HG02571 (cell line): ENCODE measurements around the gene SGMS1.

Experiments
- ATAC-seq: cut with Tn5 transposase; IDR thresholded peaks from one replicate; pipeline ENCODE4 v1.9.1; 2021; ENCODE audit warnings: mild to moderate bottlenecking, moderate library complexity; ENCODE audit not compliant: unreplicated experiment

The SGMS1 gene

DNA sequence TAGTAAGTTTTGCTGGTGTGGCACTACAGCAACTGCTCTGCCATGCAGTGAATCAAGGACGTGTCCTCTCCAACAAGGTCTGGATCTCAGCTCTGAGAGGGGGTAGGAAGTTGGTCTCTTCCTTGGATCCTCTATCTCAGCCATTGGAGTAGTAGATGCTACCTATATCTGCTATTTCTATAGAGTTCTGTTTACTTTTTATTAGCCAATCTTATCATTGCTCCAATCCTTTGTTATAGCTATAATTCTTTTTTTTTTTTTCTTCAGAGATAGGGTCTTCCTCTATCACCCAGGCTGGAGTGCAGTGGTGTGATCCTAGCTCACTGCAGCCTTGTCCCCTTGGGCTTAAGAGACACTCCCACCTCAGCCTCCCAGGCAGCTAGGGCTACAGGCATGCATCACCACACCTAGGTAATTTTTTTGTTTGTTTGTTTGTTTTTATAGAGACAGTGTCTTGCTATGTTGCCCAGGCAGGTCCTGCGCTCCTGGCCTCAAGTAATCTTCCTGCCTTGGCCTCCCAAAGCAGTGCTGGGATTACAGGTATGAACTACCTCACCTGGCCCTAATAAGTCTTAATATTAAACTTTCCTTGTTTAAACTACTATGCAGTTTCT, 217.2 kb downstream of the SGMS1 start:
- no peak for ATAC-seq

DNA sequence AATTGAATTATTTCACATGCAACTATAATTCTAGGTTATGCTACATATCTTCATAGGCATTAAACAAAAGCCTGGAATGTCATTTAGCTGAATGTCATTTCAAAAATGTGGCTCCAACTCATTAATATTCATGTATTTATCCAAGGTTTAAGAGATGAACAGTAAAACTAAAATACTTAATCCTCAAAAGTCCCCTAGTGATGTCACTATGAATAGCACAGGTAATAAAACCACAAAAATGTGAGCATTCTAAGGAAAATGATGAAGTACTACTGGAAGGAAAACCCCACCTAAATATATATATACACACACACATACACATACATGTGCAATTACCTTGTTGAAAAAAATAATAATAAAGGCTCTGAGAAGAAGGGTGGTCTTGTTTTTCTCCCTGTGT, 218.0 kb downstream of the SGMS1 start:
- no peak for ATAC-seq

DNA sequence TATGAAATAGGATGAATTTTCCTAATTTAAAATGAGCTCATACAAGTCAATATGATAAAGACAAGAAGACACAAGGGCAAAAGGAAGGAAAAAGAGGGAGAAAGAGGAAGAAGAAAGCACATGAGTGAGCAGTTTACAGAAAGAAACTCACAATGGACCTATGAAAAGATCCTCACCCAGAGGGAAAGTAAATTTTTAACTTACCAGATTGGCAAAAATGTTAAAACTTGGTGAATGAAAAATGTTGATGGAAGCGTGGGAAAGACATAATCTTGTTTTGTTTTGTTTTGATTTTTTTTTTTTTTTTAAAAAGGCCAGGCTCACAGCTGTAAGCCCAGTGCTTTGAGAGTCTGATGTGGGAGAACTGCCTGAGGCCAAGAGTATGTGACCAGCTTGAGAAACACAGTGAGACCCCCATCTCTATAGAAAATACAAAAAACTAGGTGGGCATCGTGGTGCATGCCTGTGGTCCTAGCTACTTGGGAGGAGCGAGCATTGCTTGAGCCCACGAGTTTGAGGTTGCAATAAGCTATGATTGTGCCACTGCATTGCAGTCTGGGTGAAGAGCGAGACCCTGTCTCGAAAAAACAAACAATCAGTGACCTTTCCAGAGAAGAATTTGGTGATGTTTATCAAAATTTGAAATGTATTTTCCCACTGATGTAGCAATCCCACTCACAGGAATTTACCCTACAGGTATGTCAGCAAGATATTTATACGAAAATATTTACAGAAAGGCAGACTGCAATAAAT, 219.6 kb downstream of the SGMS1 start:
- no peak for ATAC-seq

DNA sequence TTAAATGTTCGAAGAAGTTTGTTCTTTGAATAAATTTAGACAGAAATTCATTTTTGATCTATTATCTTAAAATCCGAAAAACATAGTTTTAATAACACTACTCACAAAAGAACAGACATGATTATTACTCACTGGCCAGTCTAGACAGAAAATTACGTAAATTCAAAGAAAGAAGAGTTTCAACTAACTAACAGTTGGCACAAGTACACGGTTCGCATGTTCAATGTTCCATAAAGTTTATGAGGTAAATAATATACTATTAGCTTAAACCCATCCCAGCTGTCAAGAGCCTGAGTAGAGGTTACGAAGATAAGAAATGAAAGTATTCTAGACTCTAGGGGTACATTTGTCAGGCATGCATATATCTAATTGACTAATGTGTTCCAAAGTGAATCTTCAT, 220.7 kb downstream of the SGMS1 start:
- ATAC-seq = no peak

DNA sequence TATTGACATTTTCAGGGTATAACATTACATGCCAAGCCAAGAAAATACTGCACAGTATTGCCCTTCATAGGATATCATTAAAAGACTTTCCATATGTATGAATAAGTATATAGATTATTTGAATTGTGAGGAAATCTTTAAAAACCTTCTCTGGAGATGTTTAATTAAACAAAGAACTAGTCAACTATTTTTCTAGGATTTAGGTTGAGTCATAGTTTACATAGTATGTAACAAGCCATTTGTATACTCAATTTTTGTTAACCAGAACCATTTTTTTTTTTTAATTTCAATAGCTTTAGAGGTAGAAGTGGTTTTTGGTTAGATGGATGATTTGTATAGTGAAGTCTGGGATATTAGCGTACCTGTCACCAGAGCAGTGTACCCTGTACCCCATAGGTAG, 221.3 kb downstream of the SGMS1 start:
- ATAC-seq = no peak

DNA sequence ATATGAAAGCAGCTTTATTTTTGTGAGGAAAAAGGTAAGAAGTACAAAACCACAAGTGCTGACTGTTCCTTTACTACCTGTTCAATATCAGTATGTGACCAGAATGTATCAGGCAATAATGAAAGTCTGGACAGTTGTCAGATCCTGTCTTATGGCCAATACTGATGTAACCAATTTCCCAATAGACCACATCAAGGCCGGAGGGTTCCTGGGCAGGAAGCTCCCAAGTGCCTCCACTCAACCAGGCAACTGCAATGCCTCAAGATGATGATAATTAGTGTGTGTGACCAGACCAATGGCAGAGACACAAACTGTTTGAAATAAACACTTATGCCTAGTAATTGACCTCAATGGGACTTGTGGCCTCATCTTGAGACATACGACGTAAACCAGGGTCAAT, 223.1 kb downstream of the SGMS1 start:
- no peak for ATAC-seq

DNA sequence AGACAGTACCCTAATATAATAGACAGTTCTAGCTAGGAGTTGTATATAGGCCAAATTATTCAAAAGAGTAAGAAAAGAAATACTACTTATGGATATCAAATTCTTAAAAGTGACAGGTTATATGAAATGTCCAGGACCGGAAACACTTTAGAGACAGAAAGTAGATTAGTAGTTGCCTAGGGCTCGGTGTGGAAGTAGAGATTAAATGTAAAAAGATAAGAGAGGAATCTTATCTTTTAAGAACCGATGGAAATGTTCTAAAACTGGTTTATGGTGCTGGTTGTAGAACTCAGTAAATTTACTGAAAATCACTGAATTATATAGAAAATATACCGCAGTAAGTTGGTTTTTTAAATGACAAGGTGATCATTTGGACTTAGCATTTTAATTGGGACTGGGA, 224.9 kb downstream of the SGMS1 start:
- no peak for ATAC-seq

DNA sequence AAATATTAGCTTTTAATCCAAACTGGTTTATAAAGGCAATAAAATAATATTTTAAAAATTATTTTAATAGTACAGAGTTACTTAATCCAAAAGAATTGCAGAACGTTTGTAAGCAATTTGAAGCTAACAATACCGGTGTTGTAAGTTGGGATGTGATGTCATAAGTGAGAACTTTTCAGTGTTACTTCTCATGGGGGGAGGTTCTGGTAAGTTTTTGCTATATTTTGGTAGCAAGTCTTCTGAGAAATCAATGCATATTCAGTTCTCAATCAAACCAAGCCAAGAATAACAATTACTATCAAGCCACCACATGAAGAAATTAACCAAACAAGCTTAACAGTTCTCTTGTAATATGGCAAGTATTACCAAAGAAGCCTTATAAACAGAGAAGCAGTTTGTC, 225.4 kb downstream of the SGMS1 start:
- ATAC-seq = no peak

DNA sequence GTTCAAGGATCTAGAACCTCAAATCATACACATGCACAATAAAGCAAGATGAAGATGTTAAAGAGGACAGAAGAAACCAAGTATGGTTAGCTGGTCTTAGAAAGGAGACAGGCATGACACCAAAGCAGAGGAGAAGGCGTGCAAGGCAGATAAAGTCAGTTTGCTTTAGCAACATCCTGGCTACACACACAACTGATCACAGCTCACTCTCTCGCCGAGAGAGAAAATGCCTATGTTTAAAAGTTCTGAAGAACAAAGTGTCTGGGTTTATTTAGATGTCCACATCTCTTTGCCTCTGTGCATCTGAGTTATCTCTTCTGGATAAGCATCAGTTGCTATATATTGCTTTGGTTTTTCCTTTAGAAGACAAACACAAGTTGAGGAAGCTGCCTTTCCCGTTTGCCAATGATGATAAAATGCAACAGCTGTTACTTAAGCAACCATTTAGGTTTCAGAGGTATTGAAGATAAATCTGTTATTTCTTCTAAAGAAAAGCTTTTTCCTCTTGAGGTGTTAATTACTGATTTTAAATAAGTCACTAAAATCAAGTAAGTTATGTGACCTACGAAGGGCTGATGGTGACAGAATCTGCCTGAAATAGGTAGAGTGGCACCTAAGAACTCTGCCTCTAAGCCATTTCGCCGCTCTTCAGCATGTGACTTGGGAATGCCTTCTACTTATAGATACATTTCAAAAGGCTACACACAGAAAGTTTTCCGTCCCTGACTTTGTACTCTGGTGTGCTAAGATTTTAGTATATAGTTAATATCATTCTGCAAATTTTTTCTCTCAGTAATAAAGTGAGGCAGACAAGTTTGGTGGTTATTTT, 226.2 kb downstream of the SGMS1 start:
- peak; percentile 36 for ATAC-seq

DNA sequence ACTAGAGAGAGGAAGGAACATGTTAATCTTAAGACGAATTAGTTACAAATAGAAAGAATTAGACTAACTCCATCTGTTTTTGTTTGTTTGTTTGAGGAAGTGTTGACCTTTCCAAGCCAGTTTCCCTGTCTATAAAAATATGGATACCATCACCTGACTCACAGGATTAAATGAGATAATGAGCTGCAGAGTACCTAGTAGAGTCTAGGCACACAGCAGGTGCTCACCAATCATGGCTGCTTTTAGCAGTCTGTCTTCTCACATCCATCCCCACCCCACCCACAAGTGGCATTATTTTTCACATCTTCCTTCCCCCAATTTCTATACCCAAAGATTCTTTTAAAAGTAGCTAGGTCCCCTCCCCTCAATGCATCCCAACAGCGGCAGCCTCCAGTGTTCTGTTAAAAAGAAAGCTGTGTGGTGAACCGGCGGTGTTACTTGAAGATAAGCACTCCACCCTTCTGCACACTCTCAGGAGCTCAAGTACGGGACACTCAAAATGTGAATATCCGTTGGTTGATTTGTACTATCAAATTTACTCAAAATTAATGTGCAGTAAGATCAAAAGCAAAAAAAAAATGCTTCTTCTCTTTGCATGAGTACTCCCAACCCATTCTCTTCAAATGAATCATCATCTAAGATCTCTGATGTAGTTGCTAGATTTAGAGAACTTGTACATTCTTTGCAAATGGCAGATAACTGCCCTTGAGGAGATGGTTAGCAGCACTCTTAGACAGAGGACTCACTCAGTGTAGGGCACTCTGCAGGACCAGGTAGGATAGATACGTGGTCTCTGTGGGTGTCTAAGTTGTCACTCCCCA, 227.1 kb downstream of the SGMS1 start:
- peak; percentile 58 for ATAC-seq

DNA sequence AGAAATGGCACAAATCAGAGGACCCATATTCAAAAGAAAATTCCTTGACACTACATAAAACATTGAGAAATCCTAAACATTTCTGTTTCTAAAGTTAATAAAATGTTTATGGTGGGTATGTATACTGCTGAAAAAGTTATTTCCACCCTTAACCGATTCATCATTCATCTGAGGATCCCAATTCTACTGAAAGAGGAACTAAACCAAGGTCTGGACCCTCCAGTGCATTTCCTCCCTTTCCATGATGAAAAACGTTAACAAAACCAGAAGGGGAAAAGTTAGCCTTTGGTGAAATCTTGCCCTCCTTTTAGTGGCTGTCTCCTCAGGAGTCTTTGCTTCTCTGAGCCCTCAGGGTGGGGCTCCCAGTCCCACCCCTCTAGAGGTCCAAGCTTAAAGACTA, 227.9 kb downstream of the SGMS1 start:
- no peak for ATAC-seq

DNA sequence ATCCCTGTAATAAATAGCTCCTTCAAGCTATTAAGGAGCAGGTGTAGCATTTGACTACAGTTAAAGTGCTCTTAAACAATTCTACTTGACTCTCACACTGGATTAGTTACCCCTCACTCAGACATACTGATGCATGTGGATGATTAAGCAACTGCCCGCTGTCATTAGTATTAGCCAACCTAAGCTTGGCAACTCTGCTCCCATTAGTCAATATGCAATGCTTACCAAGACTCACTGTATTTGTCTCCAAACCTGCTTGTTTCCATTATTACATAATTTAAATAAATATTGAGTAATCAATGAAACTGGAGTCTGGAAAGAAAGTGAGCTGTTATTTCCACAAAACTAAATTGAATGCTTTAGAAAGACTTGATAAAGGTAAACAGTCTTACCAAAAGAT, 228.5 kb downstream of the SGMS1 start:
- ATAC-seq = no peak

DNA sequence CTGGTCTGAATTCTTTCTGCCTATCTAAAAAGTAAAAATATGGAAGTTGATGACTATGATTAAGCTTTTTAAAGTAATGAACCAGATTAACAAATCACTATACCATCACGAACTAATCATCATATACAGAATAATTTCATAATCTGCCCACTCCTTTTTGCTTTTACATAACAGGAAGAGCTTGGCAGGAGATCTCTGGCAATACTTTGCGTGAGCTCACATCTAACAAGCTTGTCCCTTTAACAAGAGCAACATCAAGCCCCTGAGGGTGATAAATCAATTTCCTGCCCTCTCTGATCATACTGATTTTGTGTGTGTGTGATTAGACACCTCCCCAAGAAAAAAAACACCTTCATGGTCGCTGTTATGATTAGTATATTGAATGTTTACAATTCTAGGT, 228.9 kb downstream of the SGMS1 start:
- ATAC-seq = no peak

DNA sequence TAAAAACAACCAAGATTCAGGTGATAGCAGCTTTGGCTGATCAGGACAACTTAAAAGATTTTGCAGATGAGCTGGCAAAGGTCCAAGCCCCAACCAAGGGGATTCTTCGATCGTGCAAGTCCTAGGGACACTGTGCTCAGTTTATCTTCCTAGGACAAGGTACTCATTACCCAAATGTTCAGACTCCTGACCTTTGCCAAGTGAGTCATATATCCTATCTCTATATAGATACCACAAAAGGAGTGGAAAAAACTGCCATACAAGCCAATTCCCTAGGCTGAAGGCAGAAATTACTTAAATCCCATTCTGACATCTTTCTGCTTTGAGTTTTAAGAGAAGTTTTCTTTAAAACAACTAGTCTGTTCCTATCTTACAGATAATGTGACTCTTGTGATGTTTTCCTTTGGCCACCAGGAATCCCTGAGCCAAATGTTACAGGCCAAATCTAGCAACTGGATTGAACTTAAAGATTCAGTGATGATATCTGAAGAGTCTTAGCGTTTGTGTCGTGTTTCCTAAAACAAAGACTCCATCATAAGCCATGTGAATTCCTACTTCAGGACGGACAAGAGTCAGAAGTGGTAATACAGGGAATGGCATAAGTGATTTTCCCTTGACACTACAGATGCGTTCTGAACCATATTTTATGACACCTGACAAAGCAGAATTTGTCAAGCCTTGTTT, 229.8 kb downstream of the SGMS1 start:
- ATAC-seq = no peak

DNA sequence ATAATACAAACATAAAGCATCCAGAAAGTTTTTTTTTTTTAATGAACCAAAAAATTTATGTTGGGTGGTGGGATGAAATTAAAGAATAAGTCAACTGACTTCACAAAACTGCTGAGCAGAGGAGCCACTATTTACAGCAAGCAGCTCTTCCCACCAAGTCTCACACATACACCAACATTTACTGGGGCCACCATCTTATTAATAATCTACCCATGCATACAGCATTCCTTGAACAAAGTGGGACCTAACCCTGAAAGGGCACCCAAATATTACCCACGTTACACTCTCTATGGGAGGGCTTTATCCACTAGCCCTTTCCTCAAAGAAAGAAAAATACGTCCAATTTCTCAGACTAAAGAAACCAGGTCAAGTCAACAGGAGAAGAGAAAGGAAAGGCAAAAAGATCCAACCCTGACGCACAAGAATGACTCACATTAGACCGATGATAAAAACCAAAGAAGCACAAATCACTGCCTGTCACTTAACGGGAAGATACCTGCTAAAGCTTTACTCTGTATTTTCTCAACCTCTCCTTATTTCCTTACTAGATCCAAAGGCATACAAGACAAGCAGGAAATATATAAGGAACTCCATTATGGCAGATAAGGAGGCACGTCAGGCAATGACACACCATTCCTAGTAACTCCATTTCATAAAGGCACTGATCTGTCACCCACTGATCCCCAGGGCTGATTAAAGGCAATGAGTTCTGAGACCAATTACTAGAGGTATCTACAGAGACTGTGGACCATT, 230.6 kb downstream of the SGMS1 start:
- no peak for ATAC-seq

DNA sequence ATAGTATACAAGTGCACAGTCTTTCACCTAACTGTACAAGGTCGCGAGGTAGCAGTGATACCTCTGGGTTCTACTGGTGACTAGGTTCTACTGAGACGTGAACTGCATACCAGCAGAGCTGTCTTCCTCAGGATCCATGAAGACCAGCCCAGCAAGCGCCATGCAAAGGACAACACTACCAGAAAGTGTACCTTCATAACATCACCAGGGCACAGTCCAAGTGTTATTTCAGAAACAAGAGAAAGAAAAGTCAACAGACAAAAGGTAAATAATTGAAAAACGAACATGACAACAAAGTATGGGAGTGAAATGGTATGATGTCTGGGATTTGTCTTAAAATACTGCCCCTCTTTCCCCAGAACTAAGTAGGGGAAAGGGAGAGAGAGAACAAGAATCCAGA, 231.3 kb downstream of the SGMS1 start:
- ATAC-seq = no peak

DNA sequence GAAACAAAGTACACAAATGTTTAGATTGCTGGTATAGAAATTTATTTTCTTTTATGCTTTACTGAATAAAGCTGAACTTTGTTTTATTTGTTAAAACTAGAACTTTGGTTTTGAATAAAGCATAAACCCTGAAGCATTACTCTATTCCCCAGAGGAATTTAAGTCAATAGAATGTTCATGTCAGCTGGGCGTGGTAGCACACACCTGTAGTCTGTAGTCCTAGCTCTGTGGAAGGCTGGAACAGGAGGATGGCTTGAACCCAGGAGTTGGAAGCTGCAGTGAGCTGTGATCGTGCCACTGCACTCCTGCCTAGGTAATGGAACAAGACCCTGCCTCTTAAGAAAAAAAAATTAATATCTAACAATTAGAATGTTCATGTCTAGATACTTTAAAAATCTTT, 233.5 kb downstream of the SGMS1 start:
- no peak for ATAC-seq

DNA sequence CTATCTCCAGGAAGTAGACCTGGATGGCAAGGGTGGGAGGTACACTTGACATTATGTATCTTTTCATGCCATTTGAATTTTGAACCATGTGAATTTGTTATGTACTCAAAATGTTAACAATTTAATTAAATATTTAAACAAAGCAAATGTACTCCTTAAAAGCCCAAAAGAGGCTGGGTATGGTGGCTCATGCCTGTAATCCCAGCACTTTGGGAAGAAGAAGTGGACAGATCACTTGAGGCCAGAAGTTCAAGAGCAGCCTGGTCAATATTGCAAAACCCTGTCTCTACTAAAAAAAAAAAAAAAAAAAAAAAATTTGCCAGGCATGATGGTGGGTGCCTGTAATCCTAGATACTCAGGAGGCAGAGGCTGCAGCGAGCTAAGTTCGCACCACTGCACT, 235.6 kb downstream of the SGMS1 start:
- ATAC-seq = no peak

DNA sequence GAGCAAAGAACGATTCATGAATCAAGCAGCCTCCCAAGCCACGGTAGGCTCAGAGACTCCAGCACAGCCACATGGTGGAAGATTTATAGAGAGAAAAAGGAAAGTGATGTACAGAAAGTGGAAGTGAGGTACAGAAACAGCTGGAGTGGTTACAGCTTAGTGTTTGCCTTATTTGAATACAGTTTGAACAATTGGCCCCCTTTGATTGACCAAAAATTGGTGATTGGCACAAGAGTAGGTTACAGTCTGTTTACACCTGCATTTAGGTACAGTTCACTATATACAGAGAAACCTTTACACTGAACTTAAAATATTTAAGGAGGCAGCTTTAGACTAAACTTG, 236.1 kb downstream of the SGMS1 start:
- ATAC-seq = peak; percentile 49
